Hepatocyte (in vitro differentiated cells): ENCODE data around the gene NELL2. TPM values are rescaled to one million over a fixed set of nuclear protein-coding genes. Genes with fewer than 3 reads are reported as not detected.

ENCODE experiments used
- DNase-seq: peaks from one replicate; pipeline ENCODE4 v3.0.0-alpha.2; 2016; ENCODE audit warnings: low spot score
- H2AFZ ChIP-seq: fragments of 200-600 bp; sonication (generic); 2 replicates; pipeline ENCODE4 v1.6.0; 2016; ENCODE audit warnings: antibody characterized with exemption, mild to moderate bottlenecking
- H3K27ac ChIP-seq: fragments of 200-600 bp; sonication (generic); 2 replicates; pipeline ENCODE4 v1.5.1; 2016; ENCODE audit warnings: mild to moderate bottlenecking
- H3K27me3 ChIP-seq: fragments of 200-600 bp; sonication (generic); 2 replicates; pipeline ENCODE4 v1.6.1; 2016
- H3K36me3 ChIP-seq: fragments of 200-600 bp; sonication (generic); replicated peaks from 2 replicates; pipeline ENCODE4 v1.5.1; 2016; ENCODE audit warnings: low read depth; ENCODE audit not compliant: insufficient read depth
- H3K4me1 ChIP-seq: fragments of 200-600 bp; sonication (generic); 2 replicates; pipeline ENCODE4 v1.5.1; 2016; ENCODE audit warnings: mild to moderate bottlenecking, moderate library complexity; ENCODE audit not compliant: insufficient read depth
- H3K4me2 ChIP-seq: fragments of 200-600 bp; sonication (generic); 2 replicates; pipeline ENCODE4 v1.6.0; 2016
- H3K4me3 ChIP-seq: fragments of 200-600 bp; sonication (generic); 2 replicates; pipeline ENCODE4 v1.5.1; 2016; ENCODE audit warnings: mild to moderate bottlenecking
- H3K79me2 ChIP-seq: fragments of 200-600 bp; sonication (generic); 2 replicates; pipeline ENCODE4 v1.6.0; 2017; ENCODE audit warnings: mild to moderate bottlenecking
- H3K9me2 ChIP-seq: fragments of 200-600 bp; sonication (generic); replicated peaks from 2 replicates; pipeline ENCODE4 v1.6.0; 2017; ENCODE audit warnings: mild to moderate bottlenecking; ENCODE audit not compliant: insufficient read depth
- H3K9me3 ChIP-seq: fragments of 200-600 bp; sonication (generic); 2 replicates; pipeline ENCODE4 v1.5.1; 2016; ENCODE audit warnings: low read depth, mild to moderate bottlenecking
- H4K20me1 ChIP-seq: fragments of 200-600 bp; sonication (generic); 2 replicates; pipeline ENCODE4 v1.6.0; 2016; ENCODE audit warnings: mild to moderate bottlenecking; ENCODE audit not compliant: insufficient read depth, poor library complexity, severe bottlenecking
- EZH2 ChIP-seq: fragments of 200-600 bp; sonication (generic); IDR thresholded peaks from 2 replicates; pipeline ENCODE4 v1.6.1; 2016; ENCODE audit warnings: antibody characterized with exemption, mild to moderate bottlenecking, borderline replicate concordance
- EZH2phosphoT487 ChIP-seq: fragments of 200-600 bp; sonication (generic); IDR thresholded peaks from one replicate; pipeline ENCODE4 v1.6.1; 2018; ENCODE audit warnings: antibody characterized with exemption, mild to moderate bottlenecking, low read depth, moderate library complexity; ENCODE audit not compliant: unreplicated experiment, severe bottlenecking
- WGBS: methylation state at CpG from one replicate; pipeline ENCODE4 v1.1.6; 2016; ENCODE audit warnings: low lambda C conversion rate; ENCODE audit errors: missing lambda C conversion rate; 5-methylcytosine and 5-hydroxymethylcytosine counted together
- polyA plus RNA-seq: library from polyadenylated mRNA; unstranded; fragments of >200 nt; fragmentation: Nextera tagmentation; extraction: Ambion mirVana; gene quantifications from 2 replicates; pipeline ENCODE4 v1.2.1, GENCODE V29; 2016
- total RNA-seq: library from RNA; depleted of rRNA; stranded (reverse); fragments of >200 nt; gene quantifications from 2 replicates; pipeline ENCODE4 v1.2.3, GENCODE V29; 2014
- TF ChIP-seq, protein P1 (sequence below): fragments of 200-600 bp; sonication (generic); IDR thresholded peaks from 2 replicates; pipeline ENCODE4 v1.5.1; 2016; ENCODE audit warnings: antibody characterized with exemption, mild to moderate bottlenecking; ENCODE audit not compliant: poor library complexity

NELL2 gene
- total and polyA plus RNA-seq, 2 experiments from 2014 or later = 7.4 to 31.3 TPM

DNA sequence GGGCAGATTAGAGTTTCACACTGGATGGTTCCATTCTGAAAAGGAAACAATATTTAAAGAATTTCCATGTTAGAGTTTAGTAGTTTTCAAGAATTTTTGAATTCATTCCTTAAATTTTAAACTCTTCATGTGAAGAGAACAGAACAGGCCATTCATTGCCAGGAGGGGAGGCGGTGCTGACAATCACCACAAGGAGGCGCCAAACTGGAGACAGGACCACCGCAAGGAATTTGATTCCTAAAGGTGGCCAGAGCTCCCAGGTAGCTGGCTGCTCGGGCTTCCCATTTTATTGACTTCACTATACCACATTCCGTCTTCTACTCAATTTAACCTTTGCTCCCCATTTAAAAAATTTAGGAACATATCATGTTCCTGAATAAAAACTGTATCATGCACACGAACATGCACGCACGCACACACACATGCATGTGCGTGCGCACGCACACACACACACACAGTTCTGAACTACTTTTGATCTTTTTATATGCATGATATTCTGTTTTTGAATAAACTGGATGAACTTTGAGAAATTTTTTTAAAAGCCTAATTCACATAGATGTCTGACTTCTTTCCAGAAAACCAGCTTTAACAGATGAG is 101.2 kb downstream of the NELL2 start:
- H3K9me2 ChIP-seq = no peaks in the 10 kb centered on the region
- H3K27me3 ChIP-seq = no peaks in the 10 kb centered on the region
- 66% methylated on average over 11 of the region's 11 CpGs for WGBS
- H3K4me2 ChIP-seq = no peak overlapping the region
- DNase-seq = peak; percentile 34
- H3K9me3 ChIP-seq = no peaks in the 10 kb centered on the region
- H3K79me2 ChIP-seq = no peaks in the 10 kb centered on the region
- H3K4me1 ChIP-seq = no peaks in the 10 kb centered on the region
- no peak overlapping the region for H3K27ac ChIP-seq
- H3K36me3 ChIP-seq = no peaks in the 10 kb centered on the region
- no peaks in the 10 kb centered on the region for H4K20me1 ChIP-seq
- TF ChIP-seq, protein P1, sequence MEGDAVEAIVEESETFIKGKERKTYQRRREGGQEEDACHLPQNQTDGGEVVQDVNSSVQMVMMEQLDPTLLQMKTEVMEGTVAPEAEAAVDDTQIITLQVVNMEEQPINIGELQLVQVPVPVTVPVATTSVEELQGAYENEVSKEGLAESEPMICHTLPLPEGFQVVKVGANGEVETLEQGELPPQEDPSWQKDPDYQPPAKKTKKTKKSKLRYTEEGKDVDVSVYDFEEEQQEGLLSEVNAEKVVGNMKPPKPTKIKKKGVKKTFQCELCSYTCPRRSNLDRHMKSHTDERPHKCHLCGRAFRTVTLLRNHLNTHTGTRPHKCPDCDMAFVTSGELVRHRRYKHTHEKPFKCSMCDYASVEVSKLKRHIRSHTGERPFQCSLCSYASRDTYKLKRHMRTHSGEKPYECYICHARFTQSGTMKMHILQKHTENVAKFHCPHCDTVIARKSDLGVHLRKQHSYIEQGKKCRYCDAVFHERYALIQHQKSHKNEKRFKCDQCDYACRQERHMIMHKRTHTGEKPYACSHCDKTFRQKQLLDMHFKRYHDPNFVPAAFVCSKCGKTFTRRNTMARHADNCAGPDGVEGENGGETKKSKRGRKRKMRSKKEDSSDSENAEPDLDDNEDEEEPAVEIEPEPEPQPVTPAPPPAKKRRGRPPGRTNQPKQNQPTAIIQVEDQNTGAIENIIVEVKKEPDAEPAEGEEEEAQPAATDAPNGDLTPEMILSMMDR = peak; percentile 56
- no peak for TF ChIP-seq EZH2phosphoT487
- H2AFZ ChIP-seq = no peak overlapping the region
- no peak overlapping the region for H3K4me3 ChIP-seq

- no peaks in the 10 kb centered on the region for H3K4me1 ChIP-seq
- no peaks in the 10 kb centered on the region for H3K27me3 ChIP-seq
- no peak overlapping the region for H3K4me2 ChIP-seq
- no peaks in the 10 kb centered on the region for H3K36me3 ChIP-seq
- peak overlapping the region; percentile 27 for H2AFZ ChIP-seq
- H3K79me2 ChIP-seq = no peaks in the 10 kb centered on the region
- H3K4me3 ChIP-seq = no peak overlapping the region
- no peaks in the 10 kb centered on the region for H3K9me2 ChIP-seq
- no peaks in the 10 kb centered on the region for H3K9me3 ChIP-seq
- TF ChIP-seq EZH2phosphoT487 (no peak), EZH2 (no peak)
- TF ChIP-seq, protein P1 = no peak
- no peak for DNase-seq
- no peak overlapping the region for H3K27ac ChIP-seq
- 68% methylated on average over 8 of the region's 8 CpGs for WGBS
- no peaks in the 10 kb centered on the region for H4K20me1 ChIP-seq
These were observed 104.6 kb downstream of the NELL2 start for GRCh38 chr12:44771485-44772021.

GRCh38 chr12:44765796-44766195 is 110.3 kb downstream of the NELL2 start:
- H3K27ac ChIP-seq = no peak overlapping the region
- H3K4me2 ChIP-seq = no peak overlapping the region
- no peak for DNase-seq
- no peak overlapping the region for H2AFZ ChIP-seq
- no peak overlapping the region for H3K4me3 ChIP-seq
- no peaks in the 10 kb centered on the region for H4K20me1 ChIP-seq
- H3K4me1 ChIP-seq = no peaks in the 10 kb centered on the region
- H3K36me3 ChIP-seq = no peaks in the 10 kb centered on the region
- no peaks in the 10 kb centered on the region for H3K9me2 ChIP-seq
- no peaks in the 10 kb centered on the region for H3K27me3 ChIP-seq
- TF ChIP-seq, protein P1 = no peak
- TF ChIP-seq EZH2phosphoT487 = no peak
- no peak for TF ChIP-seq EZH2
- H3K79me2 ChIP-seq = no peaks in the 10 kb centered on the region
- H3K9me3 ChIP-seq = no peaks in the 10 kb centered on the region
- WGBS = 92% methylated on average over 3 of the region's 3 CpGs

- H3K4me2 ChIP-seq = no peak overlapping the region
- WGBS = 57% methylated on average over 3 of the region's 3 CpGs
- H2AFZ ChIP-seq = no peak overlapping the region
- H3K4me1 ChIP-seq = no peaks in the 10 kb centered on the region
- no peaks in the 10 kb centered on the region for H3K27me3 ChIP-seq
- TF ChIP-seq, protein P1 = no peak
- no peak for TF ChIP-seq EZH2
- no peak for TF ChIP-seq EZH2phosphoT487
- H3K9me3 ChIP-seq = no peaks in the 10 kb centered on the region
- no peaks in the 10 kb centered on the region for H3K79me2 ChIP-seq
- H3K36me3 ChIP-seq = no peaks in the 10 kb centered on the region
- no peaks in the 10 kb centered on the region for H3K9me2 ChIP-seq
- no peak overlapping the region for H3K4me3 ChIP-seq
- H4K20me1 ChIP-seq = no peaks in the 10 kb centered on the region
- DNase-seq = no peak
- no peak overlapping the region for H3K27ac ChIP-seq
These were observed 113.1 kb downstream of the NELL2 start for GRCh38 chr12:44763021-44763420.
